ENCODE data around the gene C19orf12. TPM values are rescaled to one million over a fixed set of nuclear protein-coding genes. Genes with fewer than 3 reads are reported as not detected.

C19orf12 gene
- total and polyA plus RNA-seq, 2 of the 13 experiments (the other 11 are each of a cell fraction or from before 2014, with no cell fraction given), result 17.7 to 34.4 TPM

DNA sequence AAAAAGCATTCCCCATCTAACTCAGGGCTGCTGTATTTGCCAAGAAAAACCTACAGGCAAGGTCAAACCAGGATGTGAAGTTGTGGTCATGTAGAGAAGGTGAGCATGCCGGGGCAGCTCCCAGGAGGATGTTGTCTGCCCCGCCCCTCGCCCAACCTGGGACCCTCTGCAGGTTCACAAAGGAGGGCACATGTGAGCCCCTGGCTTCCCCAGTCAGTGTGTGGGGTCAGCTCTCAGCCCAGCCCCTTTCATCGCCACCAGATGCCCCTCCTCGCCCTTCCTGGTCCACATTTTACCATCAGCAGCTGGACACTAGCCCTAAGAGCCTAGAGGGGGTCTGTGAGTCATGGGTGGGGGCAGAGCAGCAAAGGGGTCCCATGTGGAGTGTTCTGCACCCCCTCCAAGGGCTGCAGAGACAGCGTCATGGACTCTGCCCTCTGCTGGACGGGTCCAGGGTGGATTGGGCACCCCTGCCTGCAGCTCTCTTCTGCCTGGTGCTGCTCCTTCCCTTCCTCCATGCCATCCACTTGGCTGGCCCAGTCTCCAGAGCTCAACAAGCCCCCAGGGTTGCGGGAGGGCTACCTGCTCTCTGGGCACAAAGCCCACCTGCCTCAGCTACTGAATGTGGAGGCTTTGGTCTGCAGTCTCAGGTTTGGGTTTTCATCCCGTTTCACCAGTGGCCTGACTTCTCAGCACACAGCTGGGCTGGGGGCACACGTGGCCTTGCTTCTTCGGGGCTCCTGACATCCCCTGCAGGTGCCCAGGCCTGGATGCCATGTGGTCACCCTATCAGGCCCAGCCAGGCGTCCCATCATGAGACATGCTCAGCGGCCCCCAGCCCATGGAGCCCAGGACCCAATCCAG lies 46.1 kb downstream of the C19orf12 start (continued):
- TF ChIP-seq, protein P1, sequence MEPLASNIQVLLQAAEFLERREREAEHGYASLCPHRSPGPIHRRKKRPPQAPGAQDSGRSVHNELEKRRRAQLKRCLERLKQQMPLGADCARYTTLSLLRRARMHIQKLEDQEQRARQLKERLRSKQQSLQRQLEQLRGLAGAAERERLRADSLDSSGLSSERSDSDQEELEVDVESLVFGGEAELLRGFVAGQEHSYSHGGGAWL (CRISPR knock-in tag; IDR thresholded peaks at IDR 0.05), result no peak
- TF ChIP-seq, protein P2, sequence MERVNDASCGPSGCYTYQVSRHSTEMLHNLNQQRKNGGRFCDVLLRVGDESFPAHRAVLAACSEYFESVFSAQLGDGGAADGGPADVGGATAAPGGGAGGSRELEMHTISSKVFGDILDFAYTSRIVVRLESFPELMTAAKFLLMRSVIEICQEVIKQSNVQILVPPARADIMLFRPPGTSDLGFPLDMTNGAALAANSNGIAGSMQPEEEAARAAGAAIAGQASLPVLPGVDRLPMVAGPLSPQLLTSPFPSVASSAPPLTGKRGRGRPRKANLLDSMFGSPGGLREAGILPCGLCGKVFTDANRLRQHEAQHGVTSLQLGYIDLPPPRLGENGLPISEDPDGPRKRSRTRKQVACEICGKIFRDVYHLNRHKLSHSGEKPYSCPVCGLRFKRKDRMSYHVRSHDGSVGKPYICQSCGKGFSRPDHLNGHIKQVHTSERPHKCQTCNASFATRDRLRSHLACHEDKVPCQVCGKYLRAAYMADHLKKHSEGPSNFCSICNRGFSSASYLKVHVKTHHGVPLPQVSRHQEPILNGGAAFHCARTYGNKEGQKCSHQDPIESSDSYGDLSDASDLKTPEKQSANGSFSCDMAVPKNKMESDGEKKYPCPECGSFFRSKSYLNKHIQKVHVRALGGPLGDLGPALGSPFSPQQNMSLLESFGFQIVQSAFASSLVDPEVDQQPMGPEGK (CRISPR knock-in tag; IDR thresholded peaks at IDR 0.05), result peak; percentile 28; the same call in 1 of the 2 replicates
- TF ChIP-seq STAG1 (CRISPR knock-in tag; IDR thresholded peaks at IDR 0.05), result peak; percentile 9; the same call in 1 of the 2 replicates
- TF ChIP-seq ZFY (CRISPR knock-in tag; IDR thresholded peaks at IDR 0.05), result no peak
- TF ChIP-seq POLR2A (IDR thresholded peaks at IDR 0.05; ENCODE audit: insufficient read depth in 1 of 2, low read depth in 2 of 2, low read length in 2 of 2), result no peak
- no peak for TF ChIP-seq ZNF543 (CRISPR knock-in tag; IDR thresholded peaks at IDR 0.05)
- TF ChIP-seq HNF4A (CRISPR knock-in tag; IDR thresholded peaks at IDR 0.05), result peak; percentile 43
- TF ChIP-seq CEBPB (IDR thresholded peaks at IDR 0.05; ENCODE audit: borderline replicate concordance, low read depth, low read length), result peak; percentile 76; the same call in 1 of the 2 replicates
- TF ChIP-seq ZSCAN9 (CRISPR knock-in tag; IDR thresholded peaks at IDR 0.05; ENCODE audit: borderline replicate concordance), result no peak
- no peak for TF ChIP-seq ZNF235 (CRISPR knock-in tag; IDR thresholded peaks at IDR 0.05; ENCODE audit: borderline replicate concordance)
- no peak for TF ChIP-seq SPEN (CRISPR knock-in tag; IDR thresholded peaks at IDR 0.05; ENCODE audit: low read depth)
- TF ChIP-seq, protein P3, sequence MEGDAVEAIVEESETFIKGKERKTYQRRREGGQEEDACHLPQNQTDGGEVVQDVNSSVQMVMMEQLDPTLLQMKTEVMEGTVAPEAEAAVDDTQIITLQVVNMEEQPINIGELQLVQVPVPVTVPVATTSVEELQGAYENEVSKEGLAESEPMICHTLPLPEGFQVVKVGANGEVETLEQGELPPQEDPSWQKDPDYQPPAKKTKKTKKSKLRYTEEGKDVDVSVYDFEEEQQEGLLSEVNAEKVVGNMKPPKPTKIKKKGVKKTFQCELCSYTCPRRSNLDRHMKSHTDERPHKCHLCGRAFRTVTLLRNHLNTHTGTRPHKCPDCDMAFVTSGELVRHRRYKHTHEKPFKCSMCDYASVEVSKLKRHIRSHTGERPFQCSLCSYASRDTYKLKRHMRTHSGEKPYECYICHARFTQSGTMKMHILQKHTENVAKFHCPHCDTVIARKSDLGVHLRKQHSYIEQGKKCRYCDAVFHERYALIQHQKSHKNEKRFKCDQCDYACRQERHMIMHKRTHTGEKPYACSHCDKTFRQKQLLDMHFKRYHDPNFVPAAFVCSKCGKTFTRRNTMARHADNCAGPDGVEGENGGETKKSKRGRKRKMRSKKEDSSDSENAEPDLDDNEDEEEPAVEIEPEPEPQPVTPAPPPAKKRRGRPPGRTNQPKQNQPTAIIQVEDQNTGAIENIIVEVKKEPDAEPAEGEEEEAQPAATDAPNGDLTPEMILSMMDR (CRISPR knock-in tag; IDR thresholded peaks at IDR 0.05), result peak; percentile 65
